ENCODE measurements around the gene CASP12. TPM values are rescaled to one million over a fixed set of nuclear protein-coding genes. Genes with fewer than 3 reads are reported as not detected.

Gene CASP12
- total and polyA plus RNA-seq, 5 donors: 0.23 to 0.45 (median 0.25) TPM; not detected in 1

DNA sequence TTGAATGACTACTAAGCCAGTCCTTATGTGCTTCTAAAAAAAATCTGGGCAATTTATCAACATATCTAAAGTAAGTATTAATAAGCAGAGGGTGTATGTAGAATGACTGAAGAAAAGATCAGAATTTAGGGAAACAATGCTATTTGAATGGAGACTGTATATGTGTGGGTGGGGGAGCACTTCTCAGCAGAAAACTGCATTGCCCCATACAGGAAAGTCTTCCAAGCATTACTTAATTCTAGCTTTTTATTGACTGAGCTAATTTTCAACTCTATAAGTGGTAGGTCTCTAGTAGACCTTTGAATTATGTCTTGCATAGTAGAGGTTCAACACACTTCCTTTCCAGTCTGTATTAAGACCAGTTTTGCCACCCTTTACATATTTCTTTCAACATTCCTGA, 41.7 kb downstream of the CASP12 start:
- Histone ChIP-seq H3K27ac (ENCODE audit: low read length) (no peak overlapping the region), H3K27me3 (ENCODE audit: control insufficient read depth, insufficient read depth) (no peaks in the 10 kb centered on the region), H3K4me3 (ENCODE audit: low read length) (no peak overlapping the region), H3K9me3 (ENCODE audit: control insufficient read depth, low read length) (no peaks in the 10 kb centered on the region), H3K4me1 (ENCODE audit: control insufficient read depth, insufficient read depth, low read length) (no peaks in the 10 kb centered on the region)
- intact Hi-C loops (cut with DNase I): no loop called here
- ATAC-seq: no peak
- no peak for DNase-seq

DNA sequence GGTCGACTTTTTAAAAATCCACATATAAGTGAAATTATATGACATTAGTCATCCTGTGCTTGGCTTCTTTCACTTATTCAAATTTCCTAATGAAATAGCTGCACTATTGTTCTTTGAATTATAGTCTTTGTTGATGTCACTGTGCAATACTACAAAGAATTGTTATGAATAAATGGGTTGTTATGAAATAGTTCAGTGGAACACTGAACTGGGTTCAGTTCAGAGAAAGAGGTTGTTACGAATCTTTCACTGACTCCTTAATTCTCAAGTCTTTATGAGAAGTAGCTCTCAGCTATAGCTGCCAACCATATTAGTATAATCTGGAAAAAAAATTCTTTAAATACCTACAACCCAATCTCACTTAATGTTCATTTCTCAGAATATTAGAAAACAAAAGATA, 42.3 kb downstream of the CASP12 start:
- WGBS: 82% methylated on average over 2 of the region's 2 CpGs
- Histone ChIP-seq H3K4me3 (ENCODE audit: low read length) (no peak overlapping the region), H3K9me3 (ENCODE audit: control insufficient read depth, low read length) (no peaks in the 10 kb centered on the region), H3K27me3 (ENCODE audit: control insufficient read depth, insufficient read depth) (no peaks in the 10 kb centered on the region), H3K27ac (ENCODE audit: low read length) (no peak overlapping the region), H3K4me1 (ENCODE audit: control insufficient read depth, insufficient read depth, low read length) (no peaks in the 10 kb centered on the region)
- intact Hi-C loops (cut with DNase I): no loop called here
- DNase-seq (no peak), ATAC-seq (no peak)

DNA sequence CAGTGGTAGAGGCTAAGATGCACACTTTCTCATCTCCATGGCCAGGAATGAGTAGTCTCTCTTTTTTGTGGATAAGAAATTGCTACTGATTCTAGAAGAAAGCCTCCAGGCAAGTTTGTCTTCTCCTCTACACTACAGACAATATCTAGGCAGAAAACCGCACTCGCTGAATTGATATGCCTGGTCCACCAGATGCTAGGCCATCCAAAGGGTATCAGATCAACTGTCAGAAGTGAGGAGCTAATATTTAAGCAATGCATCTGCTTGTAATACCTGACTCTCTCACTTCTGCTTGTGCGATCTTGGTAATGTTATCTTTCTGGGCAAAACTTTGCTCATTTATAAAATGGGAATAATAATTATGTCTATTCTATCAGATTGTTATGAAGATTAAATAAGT, 45.0 kb downstream of the CASP12 start:
- ATAC-seq (no peak), DNase-seq (no peak)
- Histone ChIP-seq H3K9me3 (ENCODE audit: control insufficient read depth, low read length) (no peaks in the 10 kb centered on the region), H3K4me3 (ENCODE audit: low read length) (no peak overlapping the region), H3K27ac (ENCODE audit: low read length) (no peak overlapping the region), H3K27me3 (ENCODE audit: control insufficient read depth, insufficient read depth) (no peaks in the 10 kb centered on the region), H3K4me1 (ENCODE audit: control insufficient read depth, insufficient read depth, low read length) (no peaks in the 10 kb centered on the region)
- intact Hi-C loops (cut with DNase I): no loop called here
- 91% methylated on average over 3 of the region's 3 CpGs for WGBS

DNA sequence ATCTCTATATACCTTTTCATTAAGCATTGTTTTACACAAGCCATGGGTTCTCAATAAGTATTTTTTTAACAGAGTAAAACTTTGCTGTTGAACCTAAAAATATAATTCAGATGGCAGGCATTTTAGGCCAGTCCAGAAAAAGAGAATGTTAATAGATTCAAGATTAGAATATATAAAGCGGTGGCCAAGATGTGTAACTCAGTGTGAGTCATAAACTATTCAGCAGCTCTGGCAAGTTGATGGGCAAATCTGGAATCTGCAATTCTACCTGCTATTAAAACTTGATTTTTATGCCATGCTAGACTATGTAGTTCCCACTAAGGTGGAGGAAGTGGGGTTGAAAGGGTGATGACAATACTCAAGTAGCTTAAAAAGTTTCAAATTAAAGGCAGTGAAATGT, 45.4 kb downstream of the CASP12 start:
- no peak overlapping the region for H3K27ac ChIP-seq (ENCODE audit: low read length)
- H3K4me3 ChIP-seq (ENCODE audit: low read length): no peak overlapping the region
- intact Hi-C loops (cut with DNase I): no loop called here
- H3K9me3 ChIP-seq (ENCODE audit: control insufficient read depth, low read length): no peaks in the 10 kb centered on the region
- DNase-seq: no peak
- no peaks in the 10 kb centered on the region for H3K27me3 ChIP-seq (ENCODE audit: control insufficient read depth, insufficient read depth)
- H3K4me1 ChIP-seq (ENCODE audit: control insufficient read depth, insufficient read depth, low read length): no peaks in the 10 kb centered on the region
- no peak for ATAC-seq
- 96% methylated on average over 1 of the region's 1 CpG for WGBS

DNA sequence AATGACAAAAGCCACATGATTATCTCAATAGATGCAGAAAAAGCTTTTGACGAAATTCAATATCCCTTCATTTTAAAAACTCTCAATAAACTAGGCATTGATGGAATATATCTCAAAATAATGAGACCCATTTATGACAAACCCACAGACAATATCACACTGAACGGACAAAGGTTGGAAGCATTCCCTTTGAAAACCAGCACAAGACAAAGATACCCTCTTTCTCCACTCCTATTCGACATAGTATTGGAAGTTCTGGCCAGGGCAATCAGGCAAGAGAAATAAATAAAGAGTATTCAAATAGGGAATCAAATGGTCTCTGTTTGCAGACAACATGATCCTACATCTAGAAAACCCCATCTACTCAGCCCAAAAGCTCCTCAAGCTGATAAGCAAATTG, 52.0 kb downstream of the CASP12 start:
- WGBS: 87% methylated on average over 3 of the region's 3 CpGs
- ATAC-seq: no peak
- DNase-seq: no peak
- H3K27me3 ChIP-seq (ENCODE audit: control insufficient read depth, insufficient read depth): no peaks in the 10 kb centered on the region
- H3K27ac ChIP-seq (ENCODE audit: low read length): no peak overlapping the region
- H3K4me1 ChIP-seq (ENCODE audit: control insufficient read depth, insufficient read depth, low read length): no peaks in the 10 kb centered on the region
- intact Hi-C loops (cut with DNase I): no loop called here
- H3K9me3 ChIP-seq (ENCODE audit: control insufficient read depth, low read length): no peaks in the 10 kb centered on the region
- no peak overlapping the region for H3K4me3 ChIP-seq (ENCODE audit: low read length)

DNA sequence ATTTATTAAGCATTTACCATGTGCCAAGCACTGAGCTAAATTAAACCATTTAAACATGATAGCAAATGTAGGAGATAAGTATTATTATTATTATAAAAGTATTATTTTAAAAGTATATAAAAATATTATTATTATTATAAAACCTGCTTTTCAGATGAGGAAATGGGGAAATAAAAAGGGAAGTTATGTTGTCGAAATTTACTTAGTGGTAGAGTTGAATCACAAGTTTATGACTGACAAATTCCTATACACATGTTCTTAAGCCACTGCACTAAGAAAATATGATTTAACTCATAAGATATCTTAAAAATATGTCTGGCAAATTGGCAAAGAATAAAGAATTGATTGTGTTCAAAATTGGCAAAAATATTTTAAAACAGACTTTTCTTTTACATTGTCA, 53.8 kb downstream of the CASP12 start:
- H3K27ac ChIP-seq (ENCODE audit: low read length): no peak overlapping the region
- no peak overlapping the region for H3K4me3 ChIP-seq (ENCODE audit: low read length)
- H3K9me3 ChIP-seq (ENCODE audit: control insufficient read depth, low read length): no peaks in the 10 kb centered on the region
- intact Hi-C loops (cut with DNase I): no loop called here
- DNase-seq: no peak
- no peak for ATAC-seq
- H3K27me3 ChIP-seq (ENCODE audit: control insufficient read depth, insufficient read depth): no peaks in the 10 kb centered on the region
- no peaks in the 10 kb centered on the region for H3K4me1 ChIP-seq (ENCODE audit: control insufficient read depth, insufficient read depth, low read length)
- 71% methylated on average over 1 of the region's 1 CpG for WGBS

DNA sequence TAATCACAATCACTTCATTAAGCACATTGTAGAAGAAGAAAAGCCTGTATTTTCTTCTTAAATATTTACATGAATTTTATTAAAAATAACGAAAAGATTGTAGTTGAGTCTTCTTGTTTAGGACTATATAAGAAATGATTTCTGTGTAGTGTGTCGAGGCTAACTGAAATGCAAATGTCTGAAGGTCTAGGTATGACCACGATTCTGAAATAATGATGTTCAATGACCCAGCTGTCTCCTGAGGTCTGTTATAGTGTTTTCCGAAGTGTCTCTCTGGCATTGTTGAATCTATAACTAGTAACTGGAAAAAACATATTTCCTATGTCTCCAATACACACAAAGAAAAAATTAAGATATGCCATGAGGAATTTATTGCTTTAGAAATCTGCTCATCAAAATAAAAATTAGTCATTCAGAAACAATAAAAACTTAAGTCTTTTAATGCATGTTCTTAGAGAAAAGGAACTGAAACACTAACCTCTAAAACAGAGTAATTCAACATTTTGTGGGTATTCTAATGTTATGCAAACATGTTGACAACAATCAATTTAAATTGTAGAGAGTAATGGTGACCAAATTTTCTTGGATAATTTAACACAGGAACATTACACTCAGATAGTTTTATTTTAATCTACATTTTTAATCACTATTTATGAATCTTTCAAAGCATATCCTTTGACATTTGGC, 55.0 kb downstream of the CASP12 start:
- no peaks in the 10 kb centered on the region for H3K4me1 ChIP-seq (ENCODE audit: control insufficient read depth, insufficient read depth, low read length)
- no peak overlapping the region for H3K27ac ChIP-seq (ENCODE audit: low read length)
- intact Hi-C loops (cut with DNase I): no loop called here
- no peaks in the 10 kb centered on the region for H3K27me3 ChIP-seq (ENCODE audit: control insufficient read depth, insufficient read depth)
- no peak for DNase-seq
- no peak for ATAC-seq
- no peaks in the 10 kb centered on the region for H3K9me3 ChIP-seq (ENCODE audit: control insufficient read depth, low read length)
- WGBS: 82% methylated on average over 4 of the region's 4 CpGs
- H3K4me3 ChIP-seq (ENCODE audit: low read length): no peak overlapping the region

DNA sequence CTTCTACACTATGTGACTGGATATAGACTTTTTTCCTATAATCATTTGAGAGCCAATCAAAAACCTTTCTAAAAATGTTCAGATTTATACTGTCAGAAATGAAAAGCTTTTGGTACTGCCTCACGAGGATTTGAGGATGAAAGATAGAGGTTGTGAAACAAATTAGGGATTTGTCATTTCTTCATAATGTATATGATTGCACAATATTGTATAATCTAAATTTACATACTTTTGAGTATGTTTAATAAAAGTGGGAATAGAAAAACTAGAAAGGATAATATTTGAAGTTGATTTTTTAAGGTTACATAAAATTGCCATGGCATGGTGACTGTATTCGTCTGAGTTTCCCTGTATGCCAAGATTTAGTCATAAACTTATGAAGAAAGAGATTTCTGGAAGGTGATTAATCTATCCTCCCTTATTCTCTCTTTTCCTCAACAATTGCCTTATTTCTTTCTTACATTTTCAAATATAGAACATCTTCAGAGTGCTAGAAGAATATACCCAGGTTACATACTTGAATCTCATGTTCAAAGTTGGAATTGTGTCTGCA, 56.2 kb downstream of the CASP12 start:
- no peak overlapping the region for H3K4me3 ChIP-seq (ENCODE audit: low read length)
- no peaks in the 10 kb centered on the region for H3K27me3 ChIP-seq (ENCODE audit: control insufficient read depth, insufficient read depth)
- DNase-seq (no peak), ATAC-seq (no peak)
- no peaks in the 10 kb centered on the region for H3K9me3 ChIP-seq (ENCODE audit: control insufficient read depth, low read length)
- WGBS: 71% methylated on average over 2 of the region's 2 CpGs
- H3K4me1 ChIP-seq (ENCODE audit: control insufficient read depth, insufficient read depth, low read length): no peaks in the 10 kb centered on the region
- no peak overlapping the region for H3K27ac ChIP-seq (ENCODE audit: low read length)
- intact Hi-C loops (cut with DNase I): no loop called here

DNA sequence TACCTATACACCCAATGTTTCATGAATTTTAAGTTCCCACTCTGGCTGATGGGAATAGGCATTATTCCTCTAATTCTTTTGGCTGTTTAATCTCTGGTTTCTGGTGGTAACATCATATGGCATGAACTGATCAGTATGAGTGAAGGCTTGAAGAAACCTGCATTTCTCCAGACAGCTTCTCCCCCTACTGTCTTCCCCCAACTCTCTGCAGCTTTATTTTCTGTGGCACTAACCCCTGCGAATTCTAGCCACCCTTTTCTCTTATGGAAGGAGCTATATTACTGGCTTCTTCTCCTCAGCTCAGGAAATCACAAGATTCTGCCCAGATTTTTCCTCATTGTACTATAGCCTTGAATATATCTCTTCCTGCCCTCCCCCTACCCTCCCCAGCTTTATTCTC, 57.1 kb downstream of the CASP12 start:
- no peaks in the 10 kb centered on the region for H3K4me1 ChIP-seq (ENCODE audit: control insufficient read depth, insufficient read depth, low read length)
- 67% methylated on average over 1 of the region's 1 CpG for WGBS
- intact Hi-C loops (cut with DNase I): no loop called here
- no peak overlapping the region for H3K4me3 ChIP-seq (ENCODE audit: low read length)
- no peaks in the 10 kb centered on the region for H3K9me3 ChIP-seq (ENCODE audit: control insufficient read depth, low read length)
- no peaks in the 10 kb centered on the region for H3K27me3 ChIP-seq (ENCODE audit: control insufficient read depth, insufficient read depth)
- H3K27ac ChIP-seq (ENCODE audit: low read length): no peak overlapping the region
- ATAC-seq (no peak), DNase-seq (no peak)

DNA sequence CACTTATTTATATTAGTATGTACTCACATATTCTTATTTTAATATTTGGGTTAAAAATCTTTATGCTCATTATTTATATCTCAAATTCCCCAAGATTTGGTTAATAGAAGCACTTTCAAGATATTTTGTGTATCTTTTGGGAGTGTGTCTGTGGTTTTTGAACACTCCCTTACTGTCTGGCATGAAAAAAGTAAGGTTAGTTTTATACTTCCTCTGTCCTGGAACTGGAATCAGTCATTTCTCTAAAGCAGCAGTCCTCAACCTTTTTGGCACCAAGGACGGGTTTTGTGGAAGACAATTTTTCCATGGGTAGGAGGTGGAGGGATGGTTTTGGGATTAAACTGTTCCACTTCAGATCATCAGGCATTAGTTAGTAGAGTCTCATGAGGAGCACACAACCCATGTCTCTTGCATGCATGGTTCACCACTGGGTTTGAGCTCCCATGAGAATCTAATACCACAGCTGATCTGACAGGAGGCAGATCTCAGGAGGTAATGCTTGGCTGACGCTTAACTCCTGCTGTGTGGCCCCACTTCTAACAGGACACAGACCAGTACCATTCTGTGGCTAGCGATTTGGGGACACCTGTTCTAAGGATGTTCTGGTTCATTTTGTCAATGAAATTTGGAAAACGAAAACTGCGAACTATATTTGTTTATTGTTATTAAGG, 60.2 kb downstream of the CASP12 start:
- H3K9me3 ChIP-seq (ENCODE audit: control insufficient read depth, low read length): no peaks in the 10 kb centered on the region
- ATAC-seq: no peak
- H3K4me3 ChIP-seq (ENCODE audit: low read length): no peak overlapping the region
- H3K4me1 ChIP-seq (ENCODE audit: control insufficient read depth, insufficient read depth, low read length): no peaks in the 10 kb centered on the region
- no peaks in the 10 kb centered on the region for H3K27me3 ChIP-seq (ENCODE audit: control insufficient read depth, insufficient read depth)
- no peak overlapping the region for H3K27ac ChIP-seq (ENCODE audit: low read length)
- WGBS: 94% methylated on average over 5 of the region's 5 CpGs
- no peak for DNase-seq
- intact Hi-C loops (cut with DNase I): no loop called here

DNA sequence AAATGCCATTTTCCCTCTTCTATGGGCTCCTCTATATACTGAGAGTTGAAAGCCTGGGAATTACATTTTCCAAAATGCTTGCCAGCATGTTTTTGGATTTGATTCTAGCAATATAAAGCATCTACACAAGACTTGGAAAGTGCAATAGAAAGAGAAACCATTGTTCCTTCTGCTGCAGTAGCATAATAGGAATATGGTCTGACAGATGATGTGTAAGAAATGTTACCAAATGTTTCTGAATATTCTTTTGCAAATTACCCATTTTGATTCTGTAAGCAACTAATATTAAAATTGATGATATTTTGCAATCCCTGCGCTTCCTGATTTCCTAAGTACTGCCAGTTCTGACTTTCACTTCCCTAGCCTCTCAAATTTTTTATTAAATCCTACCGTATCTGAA, 61.6 kb downstream of the CASP12 start:
- H3K4me3 ChIP-seq (ENCODE audit: low read length): no peak overlapping the region
- no peak for DNase-seq
- no peak overlapping the region for H3K27ac ChIP-seq (ENCODE audit: low read length)
- H3K4me1 ChIP-seq (ENCODE audit: control insufficient read depth, insufficient read depth, low read length): no peaks in the 10 kb centered on the region
- ATAC-seq: no peak
- no peaks in the 10 kb centered on the region for H3K9me3 ChIP-seq (ENCODE audit: control insufficient read depth, low read length)
- no peaks in the 10 kb centered on the region for H3K27me3 ChIP-seq (ENCODE audit: control insufficient read depth, insufficient read depth)
- 53% methylated on average over 2 of the region's 2 CpGs for WGBS
- intact Hi-C loops (cut with DNase I): no loop called here

Data from right cardiac atrium (tissue), 5 donors.